Right ventricle myocardium superior (tissue), 1 donor: ENCODE data around the gene FLNC. TPM values are rescaled to one million over a fixed set of nuclear protein-coding genes. Genes with fewer than 3 reads are reported as not detected.

ENCODE experiments used
- ATAC-seq: fragments of 200-7000 bp; cut with Tn5 transposase; one replicate; pipeline ENCODE4 v1.9.1; 2020; ENCODE audit warnings: mild to moderate bottlenecking; ENCODE audit not compliant: poor library complexity
- DNase-seq: peaks from one replicate; pipeline ENCODE4 v3.0.0-alpha.2; 2020
- intact Hi-C: fragments of 100-400 bp; cut with DNase I; formaldehyde crosslinking; loops from one replicate; pipeline ENCODE4 v1.11.2; 2022
- total RNA-seq: library from RNA; stranded (reverse); fragmentation: NEBNext Ultra II Directional; extraction: Animal tissue kit (Norgen Biotek cat#: 25700); gene quantifications from one replicate; pipeline ENCODE4 v1.2.1, GENCODE V29; 2021
- donor health status: DM: no; HTN: yes; CAD: no; lungs with severe emphysema.

The FLNC gene
- total RNA-seq, 1 donor from 2014 or later = 601 TPM

- ATAC-seq (no peak), DNase-seq (peak; percentile 37)
- intact Hi-C loops = loop anchor here (5.0 to 10.0 kb wide), 2 partner anchors 274 to 406 kb away; partner anchors contain the start of gene METTL2B
These were observed 50.7 kb downstream of the FLNC start for GRCh38 chr7:128880791-128881457.

- intact Hi-C loops = loop anchor here (5.0 to 10.0 kb wide), 2 partner anchors 274 to 407 kb away; partner anchors contain the start of gene METTL2B
- no peak for ATAC-seq
- peak; percentile 21 for DNase-seq
These were observed 51.4 kb downstream of the FLNC start for GRCh38 chr7:128881458-128882125.

GRCh38 chr7:128882134-128882533 is 51.9 kb downstream of the FLNC start:
- DNase-seq (peak; percentile 6), ATAC-seq (no peak)
- intact Hi-C loops = loop anchor here (5.0 to 10.0 kb wide), 2 partner anchors 275 to 407 kb away; partner anchors contain the start of gene METTL2B

GRCh38 chr7:128883622-128884448 is 53.6 kb downstream of the FLNC start:
- DNase-seq = peak; percentile 90
- intact Hi-C loops = loop anchor here (5.0 to 10.0 kb wide), 2 partner anchors 277 to 409 kb away; partner anchors contain the start of gene METTL2B
- ATAC-seq = peak; percentile 77

- DNase-seq (peak; percentile 37), ATAC-seq (no peak)
- intact Hi-C loops = loop anchor here (5.0 to 10.0 kb wide), 2 partner anchors 277 to 410 kb away; partner anchors contain the start of gene METTL2B
These were observed 54.6 kb downstream of the FLNC start for GRCh38 chr7:128884561-128885369.

GRCh38 chr7:128885370-128886187 is 55.4 kb downstream of the FLNC start:
- DNase-seq (no peak), ATAC-seq (no peak)
- intact Hi-C loops = loop anchor here (10.0 kb wide), 1 partner anchor 411 kb away; the partner anchor contains the start of gene METTL2B

- ATAC-seq (no peak), DNase-seq (peak; percentile 34)
- intact Hi-C loops = loop anchor here (10.0 kb wide), 1 partner anchor 412 kb away; the partner anchor contains the start of gene METTL2B
These were observed 56.4 kb downstream of the FLNC start for GRCh38 chr7:128886391-128887168.

GRCh38 chr7:128887169-128888038 is 57.2 kb downstream of the FLNC start:
- no peak for ATAC-seq

GRCh38 chr7:128888039-128888755 is 58.0 kb downstream of the FLNC start:
- DNase-seq = peak; percentile 3
- intact Hi-C loops = loop anchor here (10.0 kb wide), 1 partner anchor 413 kb away; the partner anchor contains the start of gene METTL2B

More at GRCh38 chr7:128887169-128888038, 57.2 kb downstream of the FLNC start:
- intact Hi-C loops = loop anchor here (10.0 kb wide), 1 partner anchor 413 kb away; the partner anchor contains the start of gene METTL2B
- peak; percentile 17 for DNase-seq

GRCh38 chr7:128888756-128889095 is 58.5 kb downstream of the FLNC start:
- no peak for ATAC-seq
- DNase-seq = peak; percentile 26
- intact Hi-C loops = loop anchor here (10.0 kb wide), 1 partner anchor 414 kb away; the partner anchor contains the start of gene METTL2B

More at GRCh38 chr7:128888039-128888755, 58.0 kb downstream of the FLNC start:
- ATAC-seq = no peak

GRCh38 chr7:128889121-128889520 is 58.9 kb downstream of the FLNC start:
- intact Hi-C loops = loop anchor here (10.0 kb wide), 1 partner anchor 414 kb away; the partner anchor contains the start of gene METTL2B
- ATAC-seq (no peak), DNase-seq (peak; percentile 9)

- intact Hi-C loops = no loop called here
- DNase-seq (peak; percentile 43), ATAC-seq (no peak)
These were observed 60.3 kb downstream of the FLNC start for GRCh38 chr7:128890306-128891109.

- ATAC-seq (no peak), DNase-seq (peak; percentile 41)
- intact Hi-C loops = no loop called here
These were observed 61.1 kb downstream of the FLNC start for GRCh38 chr7:128891110-128891941.
